IMR-90 (cell line): ENCODE results near the gene ATP1A4. TPM values are rescaled to one million over a fixed set of nuclear protein-coding genes. Genes with fewer than 3 reads are reported as not detected.

Source experiments
- ATAC-seq: fragments of 200-7000 bp; cut with Tn5 transposase; 2 replicates; pipeline ENCODE4 v1.9.1; 2020; ENCODE audit warnings: low read depth, mild to moderate bottlenecking, moderate library complexity
- BruUV-seq: library from RNA; stranded (reverse); fragments of 400-500 nt; replicated peaks from 2 replicates; lab custom pipeline; 2021; lab: Mats Ljungman, UMichigan
- CTCF ChIA-PET: fragments of 300-600 bp; formaldehyde crosslinking; extraction: SDS; loops from one replicate; lab custom pipeline; 2021; ENCODE audit warnings: antibody characterized with exemption; lab: Yijun Ruan, JAX
- POLR2A ChIA-PET: fragments of 300-600 bp; sonication (Branson Sonifier 250); formaldehyde crosslinking; loops from one replicate; lab custom pipeline; 2022; ENCODE audit warnings: antibody characterized with exemption; ENCODE audit not compliant: unreplicated experiment; lab: Charles Lee
- DNase-seq: peaks from one replicate; pipeline ENCODE4 v3.0.0; 2013
- H2AFZ ChIP-seq: replicated peaks from 2 replicates; pipeline ENCODE3; 2013; ENCODE audit warnings: low read length, mild to moderate bottlenecking; ENCODE audit not compliant: poor library complexity
- H2AK5ac ChIP-seq: 2 replicates; pipeline ENCODE4 v1.6.1; 2013; ENCODE audit warnings: low read depth, low read length, inconsistent platforms
- H2AK9ac ChIP-seq: replicated peaks from 2 replicates; pipeline ENCODE3; 2013; ENCODE audit warnings: mild to moderate bottlenecking, low read depth, low read length, moderate library complexity; ENCODE audit not compliant: poor library complexity
- H2BK120ac ChIP-seq: 2 replicates; pipeline ENCODE4 v1.6.1; 2013; ENCODE audit warnings: low read depth, low read length, inconsistent platforms
- H2BK15ac ChIP-seq: 3 replicates; pipeline ENCODE4 v1.6.1; 2013; ENCODE audit warnings: low read depth, low read length, inconsistent platforms
- H2BK20ac ChIP-seq: 2 replicates; pipeline ENCODE4 v1.6.1; 2013; ENCODE audit warnings: low read depth, mild to moderate bottlenecking, inconsistent platforms, low read length, moderate library complexity
- H2BK5ac ChIP-seq: 2 replicates; pipeline ENCODE4 v1.6.1; 2013; ENCODE audit warnings: mild to moderate bottlenecking, low read depth, low read length, inconsistent platforms; ENCODE audit not compliant: poor library complexity, severe bottlenecking
- H3K14ac ChIP-seq: replicated peaks from 2 replicates; pipeline ENCODE4 v1.6.1; 2013; ENCODE audit warnings: low read depth, low read length, inconsistent platforms
- H3K18ac ChIP-seq: 2 replicates; pipeline ENCODE4 v1.6.1; 2013; ENCODE audit warnings: low read depth, low read length, control low read depth
- H3K23ac ChIP-seq: 2 replicates; pipeline ENCODE4 v1.6.1; 2013; ENCODE audit warnings: low read depth, low read length, inconsistent platforms
- H3K27ac ChIP-seq: 2 replicates; pipeline ENCODE4 v1.5.1; 2013; ENCODE audit warnings: mild to moderate bottlenecking, control low read depth, low read length; ENCODE audit not compliant: insufficient read depth
- H3K27me3 ChIP-seq: 2 replicates; pipeline ENCODE4 v1.6.1; 2013; ENCODE audit warnings: low read length; ENCODE audit not compliant: control insufficient read depth, insufficient read depth
- H3K36me3 ChIP-seq: 2 replicates; pipeline ENCODE4 v1.6.1; 2013; ENCODE audit warnings: low read length, mixed read lengths; ENCODE audit not compliant: control insufficient read depth, insufficient read depth
- H3K4ac ChIP-seq: 2 replicates; pipeline ENCODE4 v1.6.1; 2013; ENCODE audit warnings: low read depth, low read length, inconsistent platforms
- H3K4me1 ChIP-seq: 2 replicates; pipeline ENCODE4 v1.6.1; 2013; ENCODE audit warnings: low read length, mixed read lengths; ENCODE audit not compliant: control insufficient read depth, insufficient read depth
- H3K4me2 ChIP-seq: 2 replicates; pipeline ENCODE4 v1.6.1; 2013; ENCODE audit warnings: low read depth, mild to moderate bottlenecking, control low read depth, low read length, moderate library complexity
- H3K4me3 ChIP-seq: 2 replicates; pipeline ENCODE4 v1.5.1; 2013; ENCODE audit warnings: low read depth, mild to moderate bottlenecking, control low read depth, low read length, moderate library complexity; ENCODE audit not compliant: insufficient read depth
- H3K56ac ChIP-seq: 2 replicates; pipeline ENCODE4 v1.6.1; 2013; ENCODE audit warnings: low read length, inconsistent platforms; ENCODE audit not compliant: insufficient read depth; ENCODE audit errors: extremely low read depth
- H3K79me1 ChIP-seq, 2 experiments: 2 replicates each; pipeline ENCODE4 v1.6.1; 2013; ENCODE audit warnings: low read length in 2 of 2, inconsistent platforms in 1 of 2, low read depth in 1 of 2
- H3K9ac ChIP-seq: 2 replicates; pipeline ENCODE4 v1.6.1; 2013; ENCODE audit warnings: low read depth, low read length, control low read depth
- H3K9me1 ChIP-seq: 2 replicates; pipeline ENCODE4 v1.6.1; 2013; ENCODE audit warnings: low read length, inconsistent platforms; ENCODE audit not compliant: insufficient read depth
- H3K9me3 ChIP-seq: 2 replicates; pipeline ENCODE4 v1.6.1; 2013; ENCODE audit warnings: low read length; ENCODE audit not compliant: control insufficient read depth, insufficient read depth
- H4K20me1 ChIP-seq: 2 replicates; pipeline ENCODE4 v1.6.1; 2013; ENCODE audit warnings: low read length, inconsistent platforms; ENCODE audit not compliant: insufficient read depth
- H4K5ac ChIP-seq: 2 replicates; pipeline ENCODE4 v1.6.1; 2013; ENCODE audit warnings: mild to moderate bottlenecking, low read depth, low read length, control low read depth
- H4K8ac ChIP-seq, 2 experiments: 2 replicates each; pipeline ENCODE4 v1.6.1; 2013; ENCODE audit warnings: low read depth in 2 of 2, low read length in 2 of 2, control low read depth in 1 of 2, inconsistent platforms in 1 of 2
- H4K91ac ChIP-seq: 2 replicates; pipeline ENCODE4 v1.6.1; 2013; ENCODE audit warnings: low read depth, low read length, inconsistent platforms; ENCODE audit not compliant: insufficient read depth
- BHLHE40 ChIP-seq: fragments of 150-350 bp; IDR thresholded peaks from 2 replicates; pipeline ENCODE4 v1.6.1; 2016; ENCODE audit warnings: mild to moderate bottlenecking, low read depth, low read length
- CEBPB ChIP-seq: IDR thresholded peaks from 2 replicates; pipeline ENCODE4 v1.6.1; 2012; ENCODE audit warnings: low read depth, low read length, improper control_type of control experiment
- CHD1 ChIP-seq: IDR thresholded peaks from 2 replicates; pipeline ENCODE4 v1.6.1; 2012; ENCODE audit warnings: low read depth, low read length, improper control_type of control experiment
- CTCF ChIP-seq: conservative IDR thresholded peaks from 2 replicates; pipeline ENCODE4 v1.5.1; 2012; ENCODE audit warnings: mild to moderate bottlenecking, low read depth, low read length, improper control_type of control experiment
- ELK1 ChIP-seq: fragments of 150-350 bp; IDR thresholded peaks from 2 replicates; pipeline ENCODE4 v1.6.1; 2016; ENCODE audit warnings: low read depth, mild to moderate bottlenecking, low read length, moderate library complexity, borderline replicate concordance
- MAZ ChIP-seq: IDR thresholded peaks from 2 replicates; pipeline ENCODE4 v1.6.1; 2012; ENCODE audit warnings: low read depth, mild to moderate bottlenecking, low read length, improper control_type of control experiment, moderate library complexity, borderline replicate concordance
- MXI1 ChIP-seq: IDR thresholded peaks from 2 replicates; pipeline ENCODE4 v1.6.1; 2012; ENCODE audit warnings: low read depth, mild to moderate bottlenecking, low read length, moderate library complexity, borderline replicate concordance
- NFE2L2 ChIP-seq: fragments of 150-350 bp; IDR thresholded peaks from 2 replicates; pipeline ENCODE4 v1.6.1; 2016; ENCODE audit warnings: low read depth, mild to moderate bottlenecking, low read length
- POLR2A ChIP-seq: IDR thresholded peaks from 2 replicates; pipeline ENCODE4 v1.6.1; 2012; ENCODE audit warnings: mild to moderate bottlenecking, low read depth, low read length
- RAD21 ChIP-seq: IDR thresholded peaks from 2 replicates; pipeline ENCODE4 v1.6.1; 2012; ENCODE audit warnings: low read length, improper control_type of control experiment
- RCOR1 ChIP-seq: IDR thresholded peaks from 2 replicates; pipeline ENCODE4 v1.6.1; 2012; ENCODE audit warnings: mild to moderate bottlenecking, low read length, improper control_type of control experiment; ENCODE audit not compliant: insufficient replicate concordance
- RFX5 ChIP-seq: IDR thresholded peaks from 2 replicates; pipeline ENCODE4 v1.8.0; 2012; ENCODE audit warnings: low read depth, mild to moderate bottlenecking, low read length, moderate library complexity
- SMC3 ChIP-seq: fragments of 150-350 bp; IDR thresholded peaks from 2 replicates; pipeline ENCODE4 v1.6.1; 2016; ENCODE audit warnings: low read depth, mild to moderate bottlenecking, antibody characterized with exemption, low read length, moderate library complexity
- WGBS, 2 experiments: methylation state at CpG; one replicate each; pipeline versions ENCODE4 v1.1.5 to v1.1.7; 2013; ENCODE audit warnings: missing lambda C conversion rate in 2 of 2; ENCODE audit not compliant: insufficient read length in 1 of 2; ENCODE audit errors: extremely low coverage in 2 of 2; 5-methylcytosine and 5-hydroxymethylcytosine counted together
- dilution Hi-C: fragments of 300-500 bp; cut with HindIII; formaldehyde crosslinking; loops from one replicate; pipeline ENCODE4 v1.14.3; 2018; ENCODE audit warnings: low sequenced_read_pairs; ENCODE audit not compliant: unreplicated experiment
- in situ Hi-C: fragments of 300-500 bp; cut with MboI; formaldehyde crosslinking; loops from 3 replicates; pipeline ENCODE4 v1.14.3; 2019; ENCODE audit warnings: low sequenced_read_pairs, inconsistent platforms, mixed read lengths
- intact Hi-C: fragments of 100-400 bp; cut with micrococcal nuclease; formaldehyde crosslinking; loops from 2 replicates; pipeline ENCODE4 v1.10.0; 2022
- polyA plus RNA-seq, 3 experiments: library from polyadenylated mRNA; depleted of rRNA; stranded (reverse); fragments of >200 nt; gene quantifications; 2 replicates each; pipeline ENCODE4 v1.2.3, GENCODE V29; 2012; ENCODE audit warnings: low replicate concordance in 1 of 3
- total RNA-seq: library from RNA; depleted of rRNA; stranded (reverse); fragments of >200 nt; gene quantifications from 2 replicates; pipeline ENCODE4 v1.2.3, GENCODE V29; 2012

ATP1A4 gene
- total and polyA plus RNA-seq, 2 of the 4 experiments (the other 2 are of a cell fraction): not detected

- intact Hi-C loops: no loop called here
Observed at GRCh38 chr1:160158534-160158933, 7.1 kb downstream of the ATP1A4 start.

More at GRCh38 chr1:160158534-160158933, 7.1 kb downstream of the ATP1A4 start:
- H3K14ac ChIP-seq: no peak overlapping the region
- H3K79me1 ChIP-seq: no peaks in the 10 kb centered on the region
- no peak overlapping the region for H4K91ac ChIP-seq
- no peak overlapping the region for H3K9ac ChIP-seq
- H3K23ac ChIP-seq: no peak overlapping the region
- no peak overlapping the region for H3K4me3 ChIP-seq
- no peak for TF ChIP-seq MAZ
- no peak for TF ChIP-seq SMC3
- TF ChIP-seq CHD1: no peak
- TF ChIP-seq RFX5: no peak
- no peak for TF ChIP-seq MXI1
- no peak for TF ChIP-seq RCOR1
- no peak for TF ChIP-seq RAD21
- no peak for TF ChIP-seq CEBPB
- TF ChIP-seq ELK1: no peak
- no peak for TF ChIP-seq CTCF
- no peak for TF ChIP-seq POLR2A
- no peak for TF ChIP-seq NFE2L2
- TF ChIP-seq BHLHE40: no peak
- H3K27ac ChIP-seq: no peak overlapping the region
- H4K20me1 ChIP-seq: no peaks in the 10 kb centered on the region
- no peaks in the 10 kb centered on the region for H3K36me3 ChIP-seq
- no peak overlapping the region for H2BK15ac ChIP-seq
- H4K5ac ChIP-seq: no peak overlapping the region
- no peak for ATAC-seq
- H3K4me2 ChIP-seq: no peak overlapping the region
- no peak overlapping the region for H2AK5ac ChIP-seq
- no peak overlapping the region for H2BK120ac ChIP-seq
- dilution Hi-C loops: no loop called here
- no peak overlapping the region for H4K8ac ChIP-seq
- whole genome bisulfite sequencing, 2 experiments: no CpG with 5 or more reads among the region's 4 CpGs
- no peak overlapping the region for H3K18ac ChIP-seq
- in situ Hi-C loops: no loop called here
- ChIA-PET CTCF (no interaction called here), POLR2A (no interaction called here)
- H3K9me1 ChIP-seq: no peaks in the 10 kb centered on the region
- H3K27me3 ChIP-seq: peaks cover 37% of the 10 kb centered on the region
- H2AK9ac ChIP-seq: no peak overlapping the region
- no peak overlapping the region for H3K56ac ChIP-seq
- no TSS peak for BruUV-seq
- H2BK20ac ChIP-seq: no peak overlapping the region
- no peak for DNase-seq
- H3K9me3 ChIP-seq: no peaks in the 10 kb centered on the region
- no peaks in the 10 kb centered on the region for H3K4me1 ChIP-seq
- no peak overlapping the region for H2BK5ac ChIP-seq
- H3K4ac ChIP-seq: no peak overlapping the region
- H2AFZ ChIP-seq: no peak overlapping the region
